IPS-18c (cell line): ENCODE measurements around the gene OGA.

ENCODE experiments used
- H3K4me3 ChIP-seq: 2 replicates; pipeline ENCODE4 v1.7.0; 2013; ENCODE audit warnings: low read depth, mild to moderate bottlenecking, low read length, moderate library complexity; ENCODE audit not compliant: insufficient read depth
- H3K9me3 ChIP-seq: one replicate; pipeline ENCODE4 v1.6.1; 2013; ENCODE audit warnings: mild to moderate bottlenecking, low read length, moderate library complexity; ENCODE audit not compliant: control insufficient read depth, insufficient read depth

The OGA gene

DNA sequence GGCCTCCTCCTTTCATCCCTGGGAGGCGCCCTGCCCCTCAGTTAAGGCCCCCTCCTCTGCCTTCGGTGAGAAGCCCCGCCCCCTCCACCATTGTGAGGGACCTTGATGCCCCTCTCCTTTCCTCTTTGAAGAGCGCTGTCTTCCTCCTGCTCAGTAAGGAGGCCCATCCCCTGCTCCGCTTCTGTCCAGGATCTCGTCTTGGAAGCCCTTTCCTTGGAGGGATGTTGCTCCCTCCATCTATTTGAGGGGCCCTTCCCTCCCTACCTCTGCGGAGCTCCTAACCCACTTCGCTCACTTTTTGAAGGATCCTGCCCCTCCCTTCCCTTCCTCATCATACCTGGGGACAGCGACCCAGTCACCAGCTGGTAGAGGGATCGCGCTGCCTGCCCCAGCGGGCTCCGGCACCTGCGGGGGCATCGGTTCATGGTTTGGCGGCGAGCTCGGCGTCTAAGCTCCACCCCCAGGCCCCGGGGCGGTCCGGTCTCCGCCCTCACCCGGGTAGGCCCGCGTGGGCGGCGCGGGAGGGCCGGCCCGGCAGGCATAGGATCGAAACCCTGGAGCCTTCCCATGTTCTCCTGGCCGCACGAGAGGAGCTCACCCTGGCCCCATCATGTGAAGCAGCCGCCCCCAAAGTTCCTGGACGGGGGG lies 21.3 kb upstream of the OGA start:
- peak overlapping the region; percentile 72 for H3K4me3 ChIP-seq
- peaks cover 2% of the 10 kb centered on the region for H3K9me3 ChIP-seq

DNA sequence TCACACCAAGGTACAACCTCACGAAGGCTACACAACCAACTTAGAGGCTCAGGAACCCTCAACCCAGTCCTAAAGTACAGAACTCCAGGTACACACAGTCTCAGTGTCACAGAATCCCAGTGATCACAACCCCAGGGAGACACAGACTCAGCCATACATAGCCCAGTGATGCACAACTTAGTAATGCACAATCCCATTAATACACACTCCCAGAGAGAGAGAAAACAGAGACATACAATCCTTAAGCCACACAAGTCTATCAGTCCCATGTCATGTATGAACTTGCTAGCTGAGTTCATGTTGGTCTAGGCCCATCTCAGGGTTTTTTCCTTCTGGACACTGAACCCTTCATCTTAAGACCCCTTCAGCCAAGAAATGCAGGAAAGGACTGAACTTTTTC lies 20.8 kb upstream of the OGA start:
- Histone ChIP-seq H3K9me3 (peaks cover 2% of the 10 kb centered on the region), H3K4me3 (peak overlapping the region; percentile 72; the same call in 1 of the 2 replicates)

DNA sequence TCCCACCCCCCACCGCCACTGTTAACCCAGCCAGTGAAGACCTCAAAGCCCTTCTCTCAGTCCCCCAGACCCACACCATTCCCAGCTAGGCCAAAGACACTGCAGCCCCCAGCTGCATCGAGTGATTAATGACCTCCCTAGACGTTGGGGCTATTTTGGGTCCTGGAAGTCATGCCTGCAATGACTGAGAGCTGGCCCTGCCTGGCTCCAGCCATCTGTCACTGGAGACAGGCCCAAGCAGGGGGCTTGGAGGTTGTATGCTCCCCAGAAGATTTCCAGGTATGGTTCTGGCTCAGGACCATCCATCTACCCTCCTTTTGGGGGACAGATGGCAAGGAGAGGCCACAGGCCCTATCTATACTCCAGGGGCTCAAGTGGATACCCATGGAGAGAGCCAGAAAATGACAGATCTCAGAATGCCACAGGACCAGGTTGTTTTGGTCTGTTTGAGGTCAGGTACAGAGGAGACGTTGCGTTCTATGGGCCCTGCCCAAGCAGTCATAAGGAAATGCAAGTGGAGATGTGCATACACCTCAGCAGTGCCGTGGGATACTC lies 20.2 kb upstream of the OGA start:
- H3K9me3 ChIP-seq = peaks cover 2% of the 10 kb centered on the region
- H3K4me3 ChIP-seq = no peak overlapping the region

DNA sequence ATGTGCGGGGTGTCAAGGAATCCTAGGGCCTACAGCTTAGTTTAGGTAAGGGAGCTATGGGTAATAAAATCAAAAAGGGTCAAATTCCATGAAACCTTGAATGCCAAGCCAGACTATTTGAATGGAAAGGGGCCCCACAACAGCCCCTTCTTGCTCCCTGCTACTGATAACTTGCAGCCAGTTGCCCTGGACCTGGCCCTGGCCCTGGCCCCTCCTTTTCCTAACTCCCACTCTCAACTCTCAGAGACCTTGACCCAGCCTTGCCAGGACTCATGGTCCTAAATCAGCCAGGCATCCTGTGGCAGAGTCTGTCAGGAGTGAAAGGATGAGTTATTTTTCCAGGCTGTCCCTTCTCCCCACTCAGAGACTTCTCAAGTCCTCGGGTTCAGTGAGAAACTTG lies 19.5 kb upstream of the OGA start:
- peaks cover 2% of the 10 kb centered on the region for H3K9me3 ChIP-seq
- no peak overlapping the region for H3K4me3 ChIP-seq

DNA sequence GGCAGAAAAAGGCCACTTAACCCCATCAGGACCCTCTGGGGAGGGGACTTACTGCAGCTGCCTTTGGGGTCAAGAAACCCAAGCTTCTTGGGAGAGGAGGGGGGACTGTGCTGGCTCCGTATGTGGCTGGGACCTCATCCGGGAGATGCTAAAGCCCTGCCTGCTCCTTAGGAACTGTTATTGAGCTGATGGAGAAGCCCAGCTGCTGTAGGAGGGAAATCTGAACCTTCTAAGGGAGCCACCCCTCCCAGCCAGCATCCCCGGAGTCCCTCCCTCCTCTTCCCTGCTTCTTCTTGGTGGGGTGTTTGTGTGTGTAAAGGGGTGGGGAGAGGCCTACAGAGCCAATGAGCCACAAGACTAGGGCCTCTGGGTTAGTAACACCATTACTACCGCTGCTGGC lies 17.1 kb upstream of the OGA start:
- no peak overlapping the region for H3K4me3 ChIP-seq
- H3K9me3 ChIP-seq = peaks cover 2% of the 10 kb centered on the region

DNA sequence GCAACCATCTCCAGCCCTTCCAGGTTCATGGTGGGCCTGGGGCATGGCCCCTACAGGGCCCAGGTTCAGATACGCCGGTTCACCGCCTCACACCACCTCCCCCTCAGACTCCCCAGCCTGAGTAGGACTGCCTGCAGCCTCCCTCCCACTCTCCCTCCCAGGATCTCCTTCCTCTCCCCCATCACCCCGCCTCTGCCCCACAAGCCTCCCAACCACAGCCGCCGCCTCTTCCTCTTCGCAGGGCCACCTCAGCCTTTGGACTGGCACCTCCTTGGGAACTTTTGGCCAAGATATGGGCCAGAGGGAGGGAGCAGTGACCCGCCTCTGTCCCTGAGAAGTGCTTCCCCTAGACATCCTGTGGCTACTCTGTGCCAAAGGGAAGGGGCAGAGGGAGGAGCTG lies 16.1 kb upstream of the OGA start:
- H3K4me3 ChIP-seq = no peak overlapping the region
- peaks cover 2% of the 10 kb centered on the region for H3K9me3 ChIP-seq

DNA sequence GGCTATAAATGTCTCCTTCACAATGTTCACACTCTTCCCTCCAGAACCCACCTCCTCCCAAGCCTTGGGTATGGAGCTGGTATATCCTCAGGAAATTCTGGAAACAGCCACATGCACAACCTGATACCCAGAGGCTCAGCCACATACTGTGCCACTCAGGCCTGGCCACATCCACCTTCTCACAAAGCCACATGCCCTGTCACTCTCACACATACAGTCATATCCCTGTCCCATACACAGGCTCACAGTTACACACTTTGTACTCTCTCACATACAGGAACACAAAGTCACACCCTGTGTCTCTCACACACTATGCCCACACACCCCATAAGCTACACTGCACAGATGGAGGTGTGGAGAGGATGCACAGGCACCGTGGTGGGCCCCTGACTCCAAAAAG lies 15.2 kb upstream of the OGA start:
- peaks cover 2% of the 10 kb centered on the region for H3K9me3 ChIP-seq
- H3K4me3 ChIP-seq = no peak overlapping the region

DNA sequence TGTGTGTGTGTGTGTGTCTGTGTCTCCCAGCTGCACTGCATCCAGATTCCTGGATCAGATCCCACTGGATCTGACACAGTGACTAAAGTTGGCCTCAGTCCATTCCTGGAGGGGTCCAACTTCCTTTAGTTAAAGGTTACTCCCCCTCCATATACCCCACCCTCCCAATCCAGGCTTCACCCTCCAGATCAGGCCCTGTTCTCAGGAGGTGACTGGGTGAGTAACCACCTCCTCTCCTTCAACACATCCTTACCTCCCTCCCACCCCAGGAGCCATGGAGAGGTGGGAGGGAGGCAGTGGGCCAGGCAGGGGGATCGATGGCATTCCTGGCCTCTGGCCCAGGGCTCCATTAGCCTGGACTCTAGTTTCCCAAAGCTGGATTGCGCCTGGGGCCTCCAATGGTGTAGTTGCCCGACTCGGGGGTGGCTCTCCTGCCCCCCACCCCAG lies 14.1 kb upstream of the OGA start:
- H3K4me3 ChIP-seq = no peak overlapping the region; the same call in 1 of the 2 replicates
- H3K9me3 ChIP-seq = peaks cover 2% of the 10 kb centered on the region

DNA sequence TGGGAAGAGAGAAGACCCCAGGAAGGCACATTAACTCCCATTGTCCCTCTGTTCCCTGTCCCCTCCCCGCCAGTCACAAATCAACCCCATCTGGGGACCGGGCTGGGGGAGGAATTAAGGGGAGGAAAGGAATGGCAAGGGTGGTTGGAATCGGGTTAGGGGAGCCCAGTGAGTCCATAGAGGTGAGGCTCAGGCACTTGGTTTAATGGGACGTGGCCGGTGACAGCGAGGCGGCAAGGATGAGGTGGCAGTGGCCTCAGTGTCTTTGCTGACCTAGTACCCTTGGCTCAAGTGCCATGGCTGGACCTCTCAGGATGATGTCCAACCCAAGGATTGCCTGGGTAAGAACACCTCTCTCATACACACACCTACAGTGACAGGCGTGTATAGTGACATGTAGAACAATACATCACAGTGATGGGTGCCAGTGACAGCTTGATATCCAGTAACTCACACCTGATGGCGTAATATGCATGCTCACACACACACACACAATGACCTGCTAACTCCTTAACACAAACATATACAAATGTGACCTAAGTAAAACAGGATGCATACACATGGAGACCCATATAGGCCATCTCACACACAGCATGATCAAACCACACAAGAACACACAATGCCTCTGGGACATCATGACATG lies 13.0 kb upstream of the OGA start:
- peaks cover 1% of the 10 kb centered on the region for H3K9me3 ChIP-seq
- H3K4me3 ChIP-seq = peak overlapping the region; percentile 61

DNA sequence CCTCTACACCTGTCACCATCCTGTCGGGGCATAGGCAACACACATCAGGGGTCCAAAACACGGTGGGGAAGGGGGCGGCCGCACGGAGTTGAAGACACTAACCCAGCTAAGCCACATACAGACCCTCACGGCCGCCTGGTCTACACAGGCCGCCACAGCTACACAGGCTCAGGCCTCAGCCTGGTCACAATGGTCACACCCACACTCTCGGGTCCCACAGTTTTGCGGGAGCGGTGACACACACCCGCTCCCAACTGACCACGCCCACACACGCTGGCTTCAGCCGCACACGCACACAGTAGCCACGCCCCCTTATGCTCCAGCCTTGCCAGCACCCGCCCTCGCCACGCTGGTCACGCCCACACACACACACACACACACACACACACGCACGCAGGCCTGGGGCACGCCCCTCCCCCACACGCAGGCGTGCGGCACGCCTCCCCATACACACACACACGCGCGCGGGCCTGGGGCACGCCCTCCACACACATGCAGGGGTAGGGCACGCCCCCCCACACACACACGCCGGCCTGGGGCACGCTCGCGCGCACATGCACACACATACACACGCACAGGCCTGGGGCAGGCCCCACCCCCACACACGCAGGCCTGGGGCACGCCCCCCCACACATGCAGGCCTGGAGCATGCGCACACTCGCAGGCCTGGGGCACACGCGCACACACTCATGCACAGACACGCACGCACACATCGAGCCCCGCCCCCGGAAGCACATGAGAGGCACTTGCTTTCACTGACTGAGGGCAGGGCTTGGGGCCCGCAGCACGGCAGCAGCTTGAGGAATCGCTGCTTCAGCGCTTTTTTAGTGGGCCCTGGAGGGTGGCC lies 12.3 kb upstream of the OGA start:
- Histone ChIP-seq H3K9me3 (no peaks in the 10 kb centered on the region), H3K4me3 (peak overlapping the region; percentile 61)

DNA sequence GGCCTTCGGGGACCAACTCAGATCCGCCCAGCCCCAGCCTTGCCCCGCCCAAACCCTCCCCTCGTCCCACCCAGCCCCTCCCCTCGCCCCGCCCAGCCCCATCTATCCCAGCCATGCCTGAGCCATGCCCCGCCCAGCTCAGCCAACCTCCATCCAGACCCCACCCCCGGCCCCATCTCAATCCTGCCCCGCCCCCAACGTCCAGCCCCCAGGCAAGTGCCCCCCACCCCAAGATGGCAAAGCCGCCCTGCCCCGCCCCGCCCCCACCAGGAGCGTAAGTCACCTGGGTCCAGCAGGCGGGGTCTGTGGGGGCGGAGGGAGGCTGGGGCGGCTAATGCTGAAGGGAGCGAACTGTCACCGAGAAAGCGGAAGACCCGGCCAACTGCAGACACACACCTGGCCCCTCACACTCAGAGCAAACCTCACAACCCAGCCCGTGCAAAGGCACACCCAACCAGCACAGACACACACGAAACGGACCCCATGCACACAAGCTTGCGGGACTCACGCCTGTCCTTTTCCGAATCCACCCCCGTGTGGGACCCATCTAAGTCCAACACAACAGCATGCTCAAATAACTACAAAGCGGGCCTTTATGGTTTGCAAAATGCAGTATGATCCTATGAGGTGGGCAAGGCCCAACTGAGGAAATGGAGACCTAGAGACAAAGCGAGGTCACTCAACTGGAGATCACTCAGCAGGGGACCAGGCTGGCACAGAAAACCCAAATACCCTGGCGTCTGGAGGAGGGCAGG lies 11.5 kb upstream of the OGA start:
- Histone ChIP-seq H3K9me3 (no peaks in the 10 kb centered on the region), H3K4me3 (peak overlapping the region; percentile 61; the same call in 1 of the 2 replicates)

DNA sequence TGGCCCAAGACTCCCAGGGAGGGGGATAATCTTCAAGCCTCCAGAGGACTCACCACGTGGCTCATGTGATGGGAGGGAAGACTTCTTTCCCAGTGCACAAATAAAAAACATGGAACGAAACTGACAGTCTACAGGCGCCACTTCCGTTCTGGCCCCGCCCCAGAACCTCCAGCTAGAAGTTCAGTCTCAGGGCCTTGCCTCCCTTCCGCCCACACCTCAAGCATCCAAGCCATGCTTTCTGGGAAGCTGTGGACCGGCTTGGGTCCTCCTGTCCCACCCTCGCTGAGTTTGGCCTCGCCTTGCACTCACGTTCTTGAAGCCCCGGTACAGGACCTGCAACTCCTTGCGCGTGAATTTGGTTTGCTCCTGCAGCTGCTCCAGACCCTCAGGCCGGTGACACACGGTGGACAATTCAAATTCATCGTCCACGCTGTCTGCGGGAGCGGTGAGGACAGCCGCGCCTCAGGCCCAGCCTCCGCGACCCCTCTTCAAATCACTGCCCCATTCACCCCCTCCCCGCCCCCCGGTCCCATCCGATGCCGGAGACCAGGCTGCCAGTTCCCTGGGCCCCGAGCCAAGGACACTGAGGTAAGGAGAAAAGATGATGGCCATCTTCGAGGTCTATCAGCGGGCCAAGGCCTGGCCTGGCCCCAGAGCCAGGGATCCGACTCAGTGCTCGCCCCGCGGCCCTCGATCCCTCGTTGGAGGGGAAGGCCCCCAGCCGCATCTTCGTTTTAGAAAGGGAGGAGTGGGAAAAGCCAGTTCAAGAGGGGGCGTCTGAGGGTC lies 10.7 kb upstream of the OGA start:
- H3K4me3 ChIP-seq = peak overlapping the region; percentile 46; the same call in 1 of the 2 replicates
- peaks cover 2% of the 10 kb centered on the region for H3K9me3 ChIP-seq

DNA sequence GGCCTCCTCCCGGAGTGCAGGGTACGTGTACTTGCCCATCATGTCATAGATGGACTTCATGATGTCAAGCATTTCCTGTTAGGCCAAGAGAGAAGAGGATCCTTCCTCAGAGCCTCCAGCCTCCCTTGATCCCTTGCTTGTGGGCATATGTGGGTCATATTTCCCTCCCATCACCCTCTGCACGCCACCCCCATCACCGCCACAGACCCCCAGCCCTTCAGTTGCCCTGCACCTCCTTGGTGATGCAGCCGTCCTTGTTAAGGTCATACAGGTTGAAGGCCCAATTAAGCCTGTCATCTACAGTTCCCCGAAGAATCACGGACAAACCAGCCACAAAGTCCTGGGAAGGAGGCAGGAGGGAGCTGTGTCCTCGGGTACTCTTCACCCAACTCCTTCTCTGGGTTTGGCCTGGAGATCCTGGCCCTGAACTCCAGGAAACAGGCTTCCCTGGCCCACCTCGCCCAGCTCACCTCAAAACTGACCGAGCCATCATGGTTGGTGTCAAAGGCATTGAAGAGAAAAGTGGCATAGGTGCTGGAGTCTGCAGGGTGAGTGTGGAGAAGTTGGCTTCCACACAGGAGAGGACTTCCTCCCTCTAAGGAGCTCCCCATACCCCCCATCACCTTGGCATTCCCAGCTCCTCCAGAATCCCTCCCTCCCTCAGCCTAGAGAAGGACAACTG lies 9.8 kb upstream of the OGA start:
- no peak overlapping the region for H3K4me3 ChIP-seq
- H3K9me3 ChIP-seq = peaks cover 2% of the 10 kb centered on the region

DNA sequence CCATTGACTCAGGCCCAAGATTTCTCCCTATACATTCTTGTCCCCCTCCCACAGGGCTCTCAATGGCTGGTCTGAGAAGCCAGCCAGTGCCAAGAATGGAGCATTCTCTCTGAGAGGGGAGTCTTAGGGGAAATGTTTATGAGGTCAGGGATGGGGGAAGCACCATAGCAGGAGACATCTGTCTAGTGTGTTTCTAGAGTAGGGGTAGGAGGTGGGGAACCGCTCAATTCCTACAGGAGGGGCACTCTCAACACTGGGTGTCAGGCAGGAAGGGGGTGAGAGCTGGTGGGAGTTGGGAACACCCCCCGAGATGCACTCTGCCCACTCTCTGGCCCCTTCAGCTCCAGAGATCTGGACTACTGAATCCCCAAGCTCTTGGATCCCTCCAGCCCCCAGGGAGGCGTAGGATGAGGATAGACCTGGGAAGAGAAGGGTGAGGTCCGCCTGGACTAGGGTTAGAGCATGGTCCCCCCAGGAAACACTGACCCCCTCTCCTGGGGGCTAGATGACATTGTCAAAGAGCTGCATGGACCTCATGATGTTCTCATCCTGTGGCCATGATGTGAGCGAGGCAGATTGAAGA lies 8.7 kb upstream of the OGA start:
- Histone ChIP-seq H3K9me3 (peaks cover 2% of the 10 kb centered on the region), H3K4me3 (no peak overlapping the region)

DNA sequence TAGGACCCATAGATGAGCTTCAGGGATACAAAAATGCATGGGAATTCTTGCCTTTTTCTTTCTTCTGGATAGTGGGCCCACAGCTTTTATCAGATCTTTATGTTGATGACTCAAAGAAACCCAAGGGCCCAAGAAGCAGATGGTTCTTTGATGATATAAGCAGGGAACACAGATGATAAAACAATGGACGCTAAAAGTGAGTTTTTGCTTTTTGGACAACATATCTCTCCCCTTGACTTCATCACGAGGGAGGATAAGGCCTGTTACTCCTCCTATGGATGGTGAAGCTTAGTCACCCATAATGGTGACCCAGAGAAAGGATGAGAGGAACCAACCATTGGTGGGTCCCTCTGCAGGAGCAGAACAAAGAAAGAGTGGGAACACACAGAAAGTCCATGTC lies 6.5 kb upstream of the OGA start:
- Histone ChIP-seq H3K9me3 (peaks cover 2% of the 10 kb centered on the region), H3K4me3 (no peak overlapping the region)
